Testis (tissue), 3 donors: ENCODE data around the gene SPPL2B. TPM values are rescaled to one million over a fixed set of nuclear protein-coding genes. Genes with fewer than 3 reads are reported as not detected.

Experiments
- DNase-seq: peaks from one replicate; pipeline ENCODE4 v3.0.0-alpha.2; 2019
- H3K27ac ChIP-seq, 2 donors: fragments of 200-600 bp; sonication (generic); one replicate each; pipeline ENCODE4 v1.5.1; 2019
- H3K27me3 ChIP-seq: fragments of 200-600 bp; sonication (generic); one replicate; pipeline ENCODE4 v1.5.1; 2019
- H3K36me3 ChIP-seq: fragments of 200-600 bp; sonication (generic); one replicate; pipeline ENCODE4 v1.5.1; 2017; ENCODE audit warnings: low read depth; ENCODE audit errors: missing control alignments
- H3K4me1 ChIP-seq: fragments of 200-600 bp; sonication (generic); one replicate; pipeline ENCODE4 v1.5.1; 2019
- H3K4me3 ChIP-seq, 2 donors: fragments of 200-600 bp; sonication (generic); one replicate each; pipeline ENCODE4 v1.5.1; 2017 to 2019
- H3K9me3 ChIP-seq: fragments of 200-600 bp; sonication (generic); one replicate; pipeline ENCODE4 v1.5.1; 2017
- CTCF ChIP-seq, 3 experiments: fragments of 450-650 bp in 2 of 3; fragments of 200-600 bp in 1 of 3; sonication (generic) in 1 of 3; IDR thresholded peaks; one replicate each; pipeline ENCODE4 v1.5.1; 2016 to 2019; ENCODE audit warnings: antibody characterized with exemption in 3 of 3, mild to moderate bottlenecking in 2 of 3, moderate library complexity in 1 of 3
- POLR2A ChIP-seq: fragments of 450-650 bp; IDR thresholded peaks from one replicate; pipeline ENCODE4 v1.6.1; 2017; ENCODE audit warnings: antibody characterized with exemption, mild to moderate bottlenecking, moderate library complexity
- WGBS, 2 donors: methylation state at CpG; one replicate each; pipeline ENCODE4 v1.1.5; 2018; 5-methylcytosine and 5-hydroxymethylcytosine counted together
- intact Hi-C: fragments of 100-400 bp; cut with DNase I; formaldehyde crosslinking; loops from one replicate; pipeline ENCODE4 v1.15.1; 2023; ENCODE audit warnings: low total_unique reads
- polyA plus RNA-seq: library from polyadenylated mRNA; stranded (reverse); fragments of 350-450 nt; fragmentation: Illumina TruSeq; extraction: RNeasy Lipid Tissue Mini Kit (QIAGEN cat#74804); gene quantifications from one replicate; pipeline ENCODE4 v1.2.3, GENCODE V29; 2014; ENCODE audit warnings: low read depth, low replicate concordance; ENCODE audit not compliant: insufficient read depth
- total RNA-seq, 2 donors: library from RNA; depleted of rRNA; stranded (reverse); fragments of >200 nt; gene quantifications; one replicate each; pipeline ENCODE4 v1.2.3, GENCODE V29; 2016

SPPL2B gene
- total and polyA plus RNA-seq, 3 donors from 2014 or later = 132 to 215 (median 158) TPM

GRCh38 chr19:2288338-2288817 lies 40.1 kb upstream of the SPPL2B start:
- Histone ChIP-seq H3K27ac (no peak overlapping the region), H3K27me3 (no peaks in the 10 kb centered on the region), H3K9me3 (no peaks in the 10 kb centered on the region), H3K4me3 (no peak overlapping the region), H3K4me1 (peaks cover 5% of the 10 kb centered on the region), H3K36me3 (no peaks in the 10 kb centered on the region)
- TF ChIP-seq POLR2A = no peak
- no peak for TF ChIP-seq CTCF (IDR thresholded peaks at IDR 0.05)
- 87 to 98% methylated on average over 7 to 17 of the region's 17 CpGs for WGBS, 2 donors
- intact Hi-C loops = no loop called here
- no peak for DNase-seq

GRCh38 chr19:2288818-2289713 lies 39.4 kb upstream of the SPPL2B start:
- WGBS, 2 donors = 50 to 56% methylated on average over 18 to 27 of the region's 28 CpGs
- intact Hi-C loops = no loop called here
- no peak overlapping the region for H3K27ac ChIP-seq

GRCh38 chr19:2289714-2290435 lies 38.6 kb upstream of the SPPL2B start:
- no peaks in the 10 kb centered on the region for H3K9me3 ChIP-seq
- peaks cover 10% of the 10 kb centered on the region for H3K4me1 ChIP-seq
- DNase-seq = no peak
- TF ChIP-seq POLR2A = no peak
- no peak for TF ChIP-seq CTCF (IDR thresholded peaks at IDR 0.05)
- 3 to 9% methylated on average over 14 to 32 of the region's 74 CpGs for WGBS, 2 donors
- no peaks in the 10 kb centered on the region for H3K27me3 ChIP-seq
- H3K4me3 ChIP-seq = peak overlapping the region; percentile 18 to 47
- intact Hi-C loops = no loop called here
- H3K27ac ChIP-seq = peak overlapping the region in 1 of 2 donors; percentile 39
- no peaks in the 10 kb centered on the region for H3K36me3 ChIP-seq

More at GRCh38 chr19:2288818-2289713, 39.4 kb upstream of the SPPL2B start:
- Histone ChIP-seq H3K4me3 (peak overlapping the region in 1 of 2 donors; percentile 47), H3K36me3 (no peaks in the 10 kb centered on the region), H3K4me1 (peaks cover 5% of the 10 kb centered on the region), H3K9me3 (no peaks in the 10 kb centered on the region), H3K27me3 (no peaks in the 10 kb centered on the region)
- no peak for TF ChIP-seq CTCF (IDR thresholded peaks at IDR 0.05)
- TF ChIP-seq POLR2A = no peak
- DNase-seq = no peak

GRCh38 chr19:2290441-2291184 lies 37.9 kb upstream of the SPPL2B start:
- Histone ChIP-seq H3K36me3 (no peaks in the 10 kb centered on the region), H3K9me3 (no peaks in the 10 kb centered on the region), H3K27me3 (no peaks in the 10 kb centered on the region), H3K4me3 (peak overlapping the region; percentile 18 to 47), H3K4me1 (peaks cover 13% of the 10 kb centered on the region), H3K27ac (no peak overlapping the region)
- intact Hi-C loops = no loop called here
- DNase-seq = no peak
- 26 to 40% methylated on average over 30 to 69 of the region's 82 CpGs for WGBS, 2 donors
- no peak for TF ChIP-seq POLR2A
- TF ChIP-seq CTCF (IDR thresholded peaks at IDR 0.05) = no peak
